Measurements from ENCODE around the gene AGR3. TPM values are rescaled to one million over a fixed set of nuclear protein-coding genes. Genes with fewer than 3 reads are reported as not detected.

Gene AGR3
- total RNA-seq, 1 experiment from 2014 or later = 0.57 TPM

DNA sequence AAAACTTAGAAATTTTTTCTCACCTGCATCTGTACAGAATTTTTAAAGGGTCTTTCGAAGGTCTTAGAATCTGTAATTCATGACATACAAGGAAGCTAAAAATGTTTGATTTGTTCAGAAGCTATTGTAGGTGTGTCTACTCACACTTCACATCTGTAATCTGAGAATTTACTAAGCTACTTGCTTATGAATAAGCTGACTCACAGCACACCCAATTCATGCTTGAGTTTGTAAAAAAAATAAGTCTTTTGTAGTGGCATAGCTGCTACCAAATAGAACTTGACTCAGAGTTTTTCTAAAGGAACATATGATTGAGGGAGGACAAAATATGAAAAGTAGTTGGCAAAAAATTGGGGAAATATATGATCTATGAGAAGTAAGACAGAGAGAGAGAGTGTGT lies 64.2 kb downstream of the AGR3 start:
- Histone ChIP-seq H3K27me3 (ENCODE audit: insufficient read depth, low read depth) (no peaks in the 10 kb centered on the region), H3K9me2 (ENCODE audit: insufficient read depth) (no peaks in the 10 kb centered on the region), H3K9me3 (ENCODE audit: insufficient read depth, low read depth) (peaks cover 10% of the 10 kb centered on the region), H2AFZ (no peak overlapping the region), H3K4me2 (peak overlapping the region; percentile 17), H3F3A (ENCODE audit: insufficient read depth, low read depth) (peaks cover 8% of the 10 kb centered on the region; the same call in 1 of the 2 replicates), H3K36me3 (ENCODE audit: low read depth) (no peaks in the 10 kb centered on the region), H3K4me3 (no peak overlapping the region), H3K79me2 (ENCODE audit: low read depth) (no peaks in the 10 kb centered on the region), H3K4me1 (replicated peaks; ENCODE audit: insufficient read depth) (peaks cover 17% of the 10 kb centered on the region), H3K27ac (peak overlapping the region; percentile 40), H4K20me1 (ENCODE audit: insufficient read depth) (no peaks in the 10 kb centered on the region)
- TF ChIP-seq, protein P1, sequence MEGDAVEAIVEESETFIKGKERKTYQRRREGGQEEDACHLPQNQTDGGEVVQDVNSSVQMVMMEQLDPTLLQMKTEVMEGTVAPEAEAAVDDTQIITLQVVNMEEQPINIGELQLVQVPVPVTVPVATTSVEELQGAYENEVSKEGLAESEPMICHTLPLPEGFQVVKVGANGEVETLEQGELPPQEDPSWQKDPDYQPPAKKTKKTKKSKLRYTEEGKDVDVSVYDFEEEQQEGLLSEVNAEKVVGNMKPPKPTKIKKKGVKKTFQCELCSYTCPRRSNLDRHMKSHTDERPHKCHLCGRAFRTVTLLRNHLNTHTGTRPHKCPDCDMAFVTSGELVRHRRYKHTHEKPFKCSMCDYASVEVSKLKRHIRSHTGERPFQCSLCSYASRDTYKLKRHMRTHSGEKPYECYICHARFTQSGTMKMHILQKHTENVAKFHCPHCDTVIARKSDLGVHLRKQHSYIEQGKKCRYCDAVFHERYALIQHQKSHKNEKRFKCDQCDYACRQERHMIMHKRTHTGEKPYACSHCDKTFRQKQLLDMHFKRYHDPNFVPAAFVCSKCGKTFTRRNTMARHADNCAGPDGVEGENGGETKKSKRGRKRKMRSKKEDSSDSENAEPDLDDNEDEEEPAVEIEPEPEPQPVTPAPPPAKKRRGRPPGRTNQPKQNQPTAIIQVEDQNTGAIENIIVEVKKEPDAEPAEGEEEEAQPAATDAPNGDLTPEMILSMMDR (conservative IDR thresholded peaks at IDR 0.05) = no peak
- no peak for TF ChIP-seq EZH2 (IDR thresholded peaks at IDR 0.05; ENCODE audit: low read depth)
- ChIA-PET POLR2A (ENCODE audit: unreplicated experiment) (interaction anchor here (0.5 to 0.7 kb wide), 3 partner anchors 12 to 257 kb away, joined by 3 to 6 read pairs (median 5); no protein-coding TSS in a partner anchor), CTCF (interaction anchor here (1.1 kb wide), 1 partner anchor 74 kb away, joined by 4 read pairs; no protein-coding TSS in a partner anchor)
- intact Hi-C loops (cut with micrococcal nuclease; ENCODE audit: unreplicated experiment) = no loop called here
- peak in 1 of 2 experiments; percentile 93 for DNase-seq
- BruUV-seq (replicated peaks) = no TSS peak

DNA sequence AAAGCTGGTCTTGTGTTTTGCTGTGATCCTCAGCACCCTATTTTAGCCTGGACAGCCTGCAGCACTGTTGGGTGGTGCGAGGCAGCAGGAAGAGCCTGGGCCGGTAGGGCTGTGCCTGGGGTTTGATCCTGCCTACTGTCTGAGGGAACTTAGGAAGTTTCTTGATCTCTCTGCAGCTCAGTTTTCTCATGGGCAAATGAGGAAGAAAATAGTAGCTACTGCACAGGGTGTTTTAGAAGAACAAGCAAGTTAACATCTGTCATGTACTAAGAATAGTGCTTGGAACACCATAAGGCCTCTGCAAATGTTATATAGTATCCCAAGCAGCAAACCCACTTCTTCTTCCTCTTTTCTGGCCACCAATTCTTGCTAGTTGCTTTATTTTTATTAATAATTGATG lies 65.0 kb downstream of the AGR3 start:
- BruUV-seq (replicated peaks) = no TSS peak
- Histone ChIP-seq H3K79me2 (ENCODE audit: low read depth) (no peaks in the 10 kb centered on the region), H3K9me2 (ENCODE audit: insufficient read depth) (no peaks in the 10 kb centered on the region), H3K27me3 (ENCODE audit: insufficient read depth, low read depth) (no peaks in the 10 kb centered on the region), H3K9me3 (ENCODE audit: insufficient read depth, low read depth) (peaks cover 10% of the 10 kb centered on the region), H3K4me1 (replicated peaks; ENCODE audit: insufficient read depth) (peaks cover 24% of the 10 kb centered on the region), H3K4me3 (no peak overlapping the region), H3K4me2 (0 out of 2 replicates have a peak overlapping the region, but pooled peaks have one; percentile 17), H2AFZ (no peak overlapping the region), H3F3A (ENCODE audit: insufficient read depth, low read depth) (peaks cover 10% of the 10 kb centered on the region; the same call in 1 of the 2 replicates), H4K20me1 (ENCODE audit: insufficient read depth) (no peaks in the 10 kb centered on the region), H3K27ac (peak overlapping the region; percentile 40; the same call in 1 of the 2 replicates), H3K36me3 (ENCODE audit: low read depth) (no peaks in the 10 kb centered on the region)
- POLR2A ChIA-PET (ENCODE audit: unreplicated experiment) = no interaction called here
- intact Hi-C loops (cut with micrococcal nuclease; ENCODE audit: unreplicated experiment) = no loop called here
- CTCF ChIA-PET = interaction anchor here (1.1 kb wide), 1 partner anchor 74 kb away, joined by 4 read pairs; no protein-coding TSS in a partner anchor
- TF ChIP-seq EZH2 (IDR thresholded peaks at IDR 0.05; ENCODE audit: low read depth) = no peak
- TF ChIP-seq, protein P1 (conservative IDR thresholded peaks at IDR 0.05) = no peak
- no peak for DNase-seq

DNA sequence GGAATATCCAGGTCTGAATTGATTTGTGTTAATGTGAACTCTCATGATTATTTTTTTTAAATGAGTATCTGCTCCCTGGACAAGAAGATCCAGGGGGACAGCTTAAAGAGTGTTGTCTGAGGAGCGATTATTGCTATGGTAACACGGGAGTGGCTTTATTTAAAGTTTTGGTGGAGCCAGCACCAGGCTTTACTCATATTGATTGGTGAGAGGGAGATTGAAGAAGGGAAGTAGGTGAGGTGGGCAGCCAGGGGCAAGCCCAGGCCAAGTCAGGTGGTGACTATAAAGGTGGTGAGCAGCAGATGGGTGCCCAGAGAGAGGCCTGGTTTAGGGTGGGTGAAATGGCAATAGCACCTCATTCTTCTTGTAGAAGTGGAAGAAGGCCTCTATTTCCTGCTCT lies 66.8 kb downstream of the AGR3 start:
- no peak for DNase-seq
- POLR2A ChIA-PET (ENCODE audit: unreplicated experiment) = no interaction called here
- Histone ChIP-seq H3K4me2 (no peak overlapping the region), H3F3A (ENCODE audit: insufficient read depth, low read depth) (peaks cover 17% of the 10 kb centered on the region; the same call in 1 of the 2 replicates), H3K9me2 (ENCODE audit: insufficient read depth) (no peaks in the 10 kb centered on the region), H3K27ac (no peak overlapping the region), H3K4me1 (replicated peaks; ENCODE audit: insufficient read depth) (peaks cover 41% of the 10 kb centered on the region), H2AFZ (no peak overlapping the region), H3K79me2 (ENCODE audit: low read depth) (no peaks in the 10 kb centered on the region), H3K4me3 (no peak overlapping the region), H4K20me1 (ENCODE audit: insufficient read depth) (no peaks in the 10 kb centered on the region), H3K9me3 (ENCODE audit: insufficient read depth, low read depth) (peaks cover 9% of the 10 kb centered on the region), H3K36me3 (ENCODE audit: low read depth) (no peaks in the 10 kb centered on the region), H3K27me3 (ENCODE audit: insufficient read depth, low read depth) (no peaks in the 10 kb centered on the region)
- intact Hi-C loops (cut with micrococcal nuclease; ENCODE audit: unreplicated experiment) = no loop called here
- CTCF ChIA-PET = no interaction called here
- BruUV-seq (replicated peaks) = no TSS peak
- no peak for TF ChIP-seq EZH2 (IDR thresholded peaks at IDR 0.05; ENCODE audit: low read depth)
- TF ChIP-seq, protein P1 (conservative IDR thresholded peaks at IDR 0.05) = no peak

Measured in PC-9 (cell line).